SK-N-SH (cell line): ENCODE measurements around the gene CUL1. TPM values are rescaled to one million over a fixed set of nuclear protein-coding genes. Genes with fewer than 3 reads are reported as not detected.

Source experiments
- CTCF ChIA-PET: fragments of 300-600, 350-600 bp; formaldehyde crosslinking; extraction: SDS; loops from one replicate; lab custom pipeline; 2021; lab: Yijun Ruan, JAX
- POLR2A ChIA-PET: fragments of 350-600 bp; sonication (Branson Sonifier 250); formaldehyde crosslinking; extraction: SDS; loops from one replicate; lab custom pipeline; 2020; ENCODE audit warnings: antibody characterized with exemption, inconsistent platforms; lab: Yijun Ruan, JAX
- DNase-seq: peaks from one replicate; pipeline ENCODE4 v3.0.0; 2012
- H2AFZ ChIP-seq: fragments of 200-600 bp; sonication (generic); 2 replicates; pipeline ENCODE4 v1.8.1; 2016; ENCODE audit warnings: antibody characterized with exemption, mild to moderate bottlenecking, low read depth
- H3F3A ChIP-seq: fragments of 200-600 bp; sonication (generic); replicated peaks from 2 replicates; pipeline ENCODE3; 2016; ENCODE audit warnings: antibody characterized with exemption, mild to moderate bottlenecking; ENCODE audit not compliant: insufficient read depth
- H3K27ac ChIP-seq, 2 experiments: fragments of 200-500 bp in 1 of 2; fragments of 200-600 bp in 1 of 2; sonication (Bioruptor generic) in 1 of 2; sonication (generic), shearing (Covaris generic) in 1 of 2; 2 replicates each; pipeline versions ENCODE4 v1.5.1 to v1.6.1; 2014 to 2016; ENCODE audit warnings: low read depth in 2 of 2, inconsistent platforms in 1 of 2, low read length in 1 of 2, mild to moderate bottlenecking in 1 of 2, mixed read lengths in 1 of 2
- H3K27me3 ChIP-seq: fragments of 200-600 bp; sonication (generic), shearing (Covaris generic); 2 replicates; pipeline ENCODE4 v1.6.1; 2016; ENCODE audit warnings: mixed run types; ENCODE audit not compliant: insufficient read depth
- H3K36me3 ChIP-seq, 2 experiments: fragments of 200-500 bp in 1 of 2; fragments of 200-600 bp in 1 of 2; sonication (Bioruptor generic) in 1 of 2; sonication (generic) in 1 of 2; replicated peaks in 1 of 2; 2 replicates each; pipeline versions ENCODE3 to v1.5.1; 2014 to 2016; ENCODE audit warnings: low read length in 1 of 2, mild to moderate bottlenecking in 1 of 2; ENCODE audit not compliant: insufficient read depth in 2 of 2, control insufficient read depth in 1 of 2
- H3K4me1 ChIP-seq, 2 experiments: fragments of 200-500 bp in 1 of 2; fragments of 200-600 bp in 1 of 2; sonication (Bioruptor generic) in 1 of 2; sonication (generic), shearing (Covaris generic) in 1 of 2; 2 replicates each; pipeline versions ENCODE4 v1.5.1 to v1.6.1; 2014 to 2016; ENCODE audit warnings: low read depth in 1 of 2, low read length in 1 of 2, mixed run types in 1 of 2; ENCODE audit not compliant: insufficient read depth in 2 of 2, control insufficient read depth in 1 of 2
- H3K4me2 ChIP-seq: fragments of 200-600 bp; sonication (generic), shearing (Covaris generic); 2 replicates; pipeline ENCODE4 v1.6.1; 2017; ENCODE audit warnings: mixed run types
- H3K4me3 ChIP-seq, 2 experiments: fragments of 200-500 bp in 1 of 2; fragments of 200-600 bp in 1 of 2; sonication (Bioruptor generic) in 1 of 2; sonication (generic), shearing (Covaris generic) in 1 of 2; 2 replicates each; pipeline versions ENCODE4 v1.5.1 to v1.8.1; 2014 to 2016; ENCODE audit warnings: low read depth in 2 of 2, inconsistent platforms in 1 of 2, low read length in 1 of 2, mild to moderate bottlenecking in 1 of 2, mixed read lengths in 1 of 2, moderate library complexity in 1 of 2
- H3K79me2 ChIP-seq: fragments of 200-600 bp; sonication (generic); 2 replicates; pipeline ENCODE4 v1.8.1; 2017; ENCODE audit warnings: mild to moderate bottlenecking; ENCODE audit not compliant: insufficient read depth
- H3K9ac ChIP-seq: fragments of 200-600 bp; sonication (generic); 2 replicates; pipeline ENCODE4 v1.6.1; 2017; ENCODE audit warnings: mixed run types
- H3K9me2 ChIP-seq: fragments of 200-600 bp; sonication (generic); 2 replicates; pipeline ENCODE4 v1.6.1; 2017; ENCODE audit warnings: mixed run types
- H3K9me3 ChIP-seq: fragments of 200-600 bp; sonication (generic); 2 replicates; pipeline ENCODE4 v1.6.1; 2017; ENCODE audit warnings: mixed run types, mild to moderate bottlenecking, moderate library complexity
- H4K20me1 ChIP-seq: fragments of 200-600 bp; sonication (generic); 2 replicates; pipeline ENCODE4 v1.6.1; 2017; ENCODE audit warnings: mild to moderate bottlenecking, mixed run types; ENCODE audit not compliant: insufficient read depth
- CHD2 ChIP-seq: fragments of 150-350 bp; IDR thresholded peaks from 2 replicates; pipeline ENCODE4 v1.6.1; 2018; ENCODE audit warnings: low read length; ENCODE audit not compliant: partially characterized antibody
- CTCF ChIP-seq: fragments of 200-600 bp; sonication (generic); IDR thresholded peaks from 2 replicates; pipeline ENCODE4 v1.6.1; 2017; ENCODE audit warnings: antibody characterized with exemption, mild to moderate bottlenecking, moderate library complexity
- GATA2 ChIP-seq: sonication (generic); formaldehyde crosslinking; IDR thresholded peaks from 2 replicates; pipeline ENCODE4 v1.5.0; 2020; ENCODE audit warnings: mild to moderate bottlenecking, missing genetic modification reagents
- IRF3 ChIP-seq: fragments of 150-350 bp; IDR thresholded peaks from 2 replicates; pipeline ENCODE4 v1.6.1; 2016; ENCODE audit warnings: mild to moderate bottlenecking, low read depth, low read length
- MAX ChIP-seq: IDR thresholded peaks from 2 replicates; pipeline ENCODE4 v1.4.0; 2012; ENCODE audit warnings: low read depth
- MEF2A ChIP-seq: IDR thresholded peaks from 2 replicates; pipeline ENCODE4 v1.4.0; 2012; ENCODE audit warnings: low read depth, borderline replicate concordance
- MXI1 ChIP-seq: IDR thresholded peaks from 2 replicates; pipeline ENCODE4 v1.6.1; 2012; ENCODE audit warnings: mild to moderate bottlenecking, low read depth, low read length, improper control_type of control experiment
- NRF1 ChIP-seq: IDR thresholded peaks from 2 replicates; pipeline ENCODE4 v1.6.1; 2012; ENCODE audit warnings: low read depth, mild to moderate bottlenecking, low read length
- POLR2AphosphoS5 ChIP-seq: IDR thresholded peaks from 2 replicates; pipeline ENCODE4 v1.6.1; 2012; ENCODE audit warnings: low read depth, low read length
- RAD21 ChIP-seq: IDR thresholded peaks from 2 replicates; pipeline ENCODE4 v1.6.1; 2012; ENCODE audit warnings: mild to moderate bottlenecking, low read length
- RCOR1 ChIP-seq: fragments of 150-350 bp; IDR thresholded peaks from 2 replicates; pipeline ENCODE4 v1.6.1; 2017; ENCODE audit warnings: antibody characterized with exemption, low read length
- RFX5 ChIP-seq: IDR thresholded peaks from 2 replicates; pipeline ENCODE4 v1.6.1; 2012; ENCODE audit warnings: mild to moderate bottlenecking, improper control_type of control experiment, low read length
- SMC3 ChIP-seq: IDR thresholded peaks from 2 replicates; pipeline ENCODE4 v1.6.1; 2012; ENCODE audit warnings: low read depth, low read length, improper control_type of control experiment
- TAF1 ChIP-seq: IDR thresholded peaks from 2 replicates; pipeline ENCODE4 v1.6.1; 2012; ENCODE audit warnings: low read depth, mild to moderate bottlenecking, low read length, moderate library complexity, borderline replicate concordance
- TCF12 ChIP-seq: IDR thresholded peaks from 2 replicates; pipeline ENCODE4 v1.4.0; 2012
- USF1 ChIP-seq: IDR thresholded peaks from 2 replicates; pipeline ENCODE4 v1.4.0; 2012; ENCODE audit warnings: low read depth, borderline replicate concordance
- YY1 ChIP-seq: IDR thresholded peaks from 2 replicates; pipeline ENCODE4 v1.4.0; 2012; ENCODE audit warnings: low read depth, mild to moderate bottlenecking
- WGBS: methylation state at CpG from one replicate; pipeline ENCODE4 v1.1.6; 2017; ENCODE audit warnings: low lambda C conversion rate; 5-methylcytosine and 5-hydroxymethylcytosine counted together
- polyA plus RNA-seq, 3 experiments: library from polyadenylated mRNA; depleted of rRNA; stranded (reverse); fragments of >200 nt; gene quantifications; 2 replicates each; pipeline ENCODE4 v1.2.3, GENCODE V29; 2012
- TF ChIP-seq, protein P1 (sequence below): IDR thresholded peaks from 2 replicates; pipeline ENCODE4 v1.4.0; 2012; ENCODE audit warnings: low read depth, borderline replicate concordance

Gene CUL1
- polyA plus RNA-seq, 1 of the 3 experiments (the other 2 are of a cell fraction): 45.2 TPM

- ChIA-PET POLR2A (no interaction called here), CTCF (no interaction called here)
- Histone ChIP-seq H3K4me1 (peaks cover 24 to 25% of the 10 kb centered on the region in 2 experiments), H2AFZ (no peak overlapping the region), H3K27ac (no peak overlapping the region), H3F3A (peaks cover 1% of the 10 kb centered on the region), H3K9me2 (no peaks in the 10 kb centered on the region), H3K9ac (no peak overlapping the region), H3K4me3 (no peak overlapping the region), H3K9me3 (no peaks in the 10 kb centered on the region), H3K36me3 (peaks cover 0 to 6% of the 10 kb centered on the region in 2 experiments), H3K27me3 (no peaks in the 10 kb centered on the region), H4K20me1 (peaks cover 98% of the 10 kb centered on the region), H3K79me2 (peaks cover 100% of the 10 kb centered on the region), H3K4me2 (no peak overlapping the region)
- DNase-seq: no peak
- TF ChIP-seq TAF1 (no peak), IRF3 (no peak), MAX (no peak), MEF2A (no peak), MXI1 (no peak)
- whole genome bisulfite sequencing: 93% methylated on average over 5 of the region's 5 CpGs
Observed at GRCh38 chr7:148706368-148706767, 7.7 kb downstream of the CUL1 start.

- H3K9me2 ChIP-seq: no peaks in the 10 kb centered on the region
- DNase-seq: no peak
- H4K20me1 ChIP-seq: peaks cover 98% of the 10 kb centered on the region
- H3K4me2 ChIP-seq: no peak overlapping the region
- no peak overlapping the region for H3K4me3 ChIP-seq
- no peak overlapping the region for H2AFZ ChIP-seq
- peaks cover 16 to 30% of the 10 kb centered on the region in 2 experiments; a peak in 3 of 4 replicates for H3K4me1 ChIP-seq
- peaks cover 0 to 3% of the 10 kb centered on the region in 2 experiments for H3K36me3 ChIP-seq
- CTCF ChIA-PET: interaction anchor here (1.2 to 1.5 kb wide), 2 partner anchors 16 to 124 kb away, joined by 3 to 4 read pairs; no protein-coding TSS in a partner anchor
- no peaks in the 10 kb centered on the region for H3K27me3 ChIP-seq
- peaks cover 8% of the 10 kb centered on the region for H3F3A ChIP-seq
- H3K9me3 ChIP-seq: no peaks in the 10 kb centered on the region
- H3K9ac ChIP-seq: no peak overlapping the region
- POLR2A ChIA-PET: interaction anchor here (1.5 kb wide), 1 partner anchor 10 kb away, joined by 3 read pairs; the partner anchor contains the start of gene CUL1
- H3K27ac ChIP-seq: no peak overlapping the region
- H3K79me2 ChIP-seq: peaks cover 100% of the 10 kb centered on the region
- 94% methylated on average over 7 of the region's 7 CpGs for WGBS
- TF ChIP-seq IRF3 (no peak), POLR2AphosphoS5 (no peak), GATA2 (CRISPR knock-in tag) (no peak), RFX5 (no peak), TCF12 (no peak), CHD2 (no peak), USF1 (no peak), YY1 (no peak), CTCF (no peak), TAF1 (no peak), RCOR1 (no peak), NRF1 (no peak), SMC3 (no peak), MAX (no peak), RAD21 (no peak)
- TF ChIP-seq, protein P1, sequence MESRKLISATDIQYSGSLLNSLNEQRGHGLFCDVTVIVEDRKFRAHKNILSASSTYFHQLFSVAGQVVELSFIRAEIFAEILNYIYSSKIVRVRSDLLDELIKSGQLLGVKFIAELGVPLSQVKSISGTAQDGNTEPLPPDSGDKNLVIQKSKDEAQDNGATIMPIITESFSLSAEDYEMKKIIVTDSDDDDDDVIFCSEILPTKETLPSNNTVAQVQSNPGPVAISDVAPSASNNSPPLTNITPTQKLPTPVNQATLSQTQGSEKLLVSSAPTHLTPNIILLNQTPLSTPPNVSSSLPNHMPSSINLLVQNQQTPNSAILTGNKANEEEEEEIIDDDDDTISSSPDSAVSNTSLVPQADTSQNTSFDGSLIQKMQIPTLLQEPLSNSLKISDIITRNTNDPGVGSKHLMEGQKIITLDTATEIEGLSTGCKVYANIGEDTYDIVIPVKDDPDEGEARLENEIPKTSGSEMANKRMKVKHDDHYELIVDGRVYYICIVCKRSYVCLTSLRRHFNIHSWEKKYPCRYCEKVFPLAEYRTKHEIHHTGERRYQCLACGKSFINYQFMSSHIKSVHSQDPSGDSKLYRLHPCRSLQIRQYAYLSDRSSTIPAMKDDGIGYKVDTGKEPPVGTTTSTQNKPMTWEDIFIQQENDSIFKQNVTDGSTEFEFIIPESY: no peak
Observed at GRCh38 chr7:148708026-148708885, 9.6 kb downstream of the CUL1 start.
